Kidney (tissue), 14 donors: ENCODE results near the gene NEDD9. TPM values are rescaled to one million over a fixed set of nuclear protein-coding genes. Genes with fewer than 3 reads are reported as not detected.

Experiments
- DNase-seq, 5 donors: peaks; one replicate each; pipeline ENCODE4 v3.0.0-alpha.2; 2013 to 2020
- FAIRE-seq: peaks from 2 replicates; lab custom pipeline; 2012; peaks lifted over from hg19 to GRCh38; lab: Jason Lieb, UNC
- H3K27ac ChIP-seq, 2 donors: one replicate each; pipeline ENCODE4 v1.7.0; 2013; ENCODE audit warnings: low read depth in 2 of 2, low read length in 2 of 2, inconsistent platforms in 1 of 2
- H3K27me3 ChIP-seq: one replicate; pipeline ENCODE4 v1.7.1; 2013; ENCODE audit warnings: low read length, inconsistent platforms; ENCODE audit not compliant: control insufficient read depth, insufficient read depth
- H3K36me3 ChIP-seq, 3 donors: one replicate each; pipeline versions ENCODE4 v1.7.0 to v1.7.1; 2013; ENCODE audit warnings: low read length in 3 of 3, control low read depth in 1 of 3, inconsistent platforms in 1 of 3; ENCODE audit not compliant: insufficient read depth in 3 of 3, control insufficient read depth in 2 of 3
- H3K4me1 ChIP-seq, 3 donors: one replicate each; pipeline versions ENCODE4 v1.7.0 to v1.7.1; 2013; ENCODE audit warnings: low read length in 3 of 3, inconsistent platforms in 1 of 3, low read depth in 1 of 3; ENCODE audit not compliant: control insufficient read depth in 2 of 3, insufficient read depth in 2 of 3
- H3K4me3 ChIP-seq, 3 donors: one replicate each; pipeline versions ENCODE4 v1.7.0 to v1.8.1; 2013; ENCODE audit warnings: low read length in 3 of 3, control low read depth in 1 of 3, inconsistent platforms in 1 of 3
- H3K9ac ChIP-seq, 3 donors: one replicate each; pipeline versions ENCODE4 v1.7.0 to v1.7.1; 2013; ENCODE audit warnings: low read length in 3 of 3, control low read depth in 1 of 3, inconsistent platforms in 1 of 3
- H3K9me3 ChIP-seq, 3 donors: one replicate each; pipeline versions ENCODE4 v1.7.0 to v1.7.1; 2013; ENCODE audit warnings: low read length in 3 of 3, control low read depth in 1 of 3, inconsistent platforms in 1 of 3; ENCODE audit not compliant: control insufficient read depth in 2 of 3, insufficient read depth in 1 of 3
- intact Hi-C: fragments of 100-400 bp; cut with DNase I; formaldehyde crosslinking; loops from one replicate; pipeline ENCODE4 v1.11.1; 2022
- polyA plus RNA-seq: library from polyadenylated mRNA; stranded (reverse); fragments of 350-450 nt; fragmentation: Illumina TruSeq; extraction: RNeasy Lipid Tissue Mini Kit (QIAGEN cat#74804); gene quantifications from one replicate; pipeline ENCODE4 v1.2.3, GENCODE V29; 2014; ENCODE audit warnings: low read depth, low replicate concordance; ENCODE audit not compliant: insufficient read depth
- total RNA-seq: library from RNA; stranded (reverse); fragmentation: NEBNext Ultra II Directional; extraction: Animal tissue kit (Norgen Biotek cat#: 25700); gene quantifications from one replicate; pipeline ENCODE4 v1.2.1, GENCODE V29; 2021
- TF ChIP-seq, protein P1 (sequence below): IDR thresholded peaks from 3 replicates; pipeline ENCODE4 v1.5.1; 2012; ENCODE audit warnings: mild to moderate bottlenecking, moderate library complexity, borderline replicate concordance; ENCODE audit not compliant: insufficient read depth; ENCODE audit errors: extremely low read depth
- donor health status: control.
- donor health status: control.
- donor health status: control.
- donor health status: control.
- donor health status: control.
- donor health status: DM: yes; HTN: yes; CAD: no.
- donor health status: Normal renal cell carcinoma (clear cell type).

NEDD9 gene
- total and polyA plus RNA-seq, 2 donors from 2014 or later = 19.2 to 101 TPM

GRCh38 chr6:11255610-11256009 lies 23.1 kb upstream of the NEDD9 start:
- Histone ChIP-seq H3K9ac (no peak overlapping the region), H3K9me3 (no peaks in the 10 kb centered on the region), H3K4me1 (peaks cover 17 to 22% (median 20%) of the 10 kb centered on the region in 3 donors), H3K4me3 (no peak overlapping the region), H3K27ac (no peak overlapping the region), H3K36me3 (no peaks in the 10 kb centered on the region), H3K27me3 (no peaks in the 10 kb centered on the region)
- FAIRE-seq (no peak), DNase-seq (no peak)
- intact Hi-C loops = no loop called here
- TF ChIP-seq, protein P1, sequence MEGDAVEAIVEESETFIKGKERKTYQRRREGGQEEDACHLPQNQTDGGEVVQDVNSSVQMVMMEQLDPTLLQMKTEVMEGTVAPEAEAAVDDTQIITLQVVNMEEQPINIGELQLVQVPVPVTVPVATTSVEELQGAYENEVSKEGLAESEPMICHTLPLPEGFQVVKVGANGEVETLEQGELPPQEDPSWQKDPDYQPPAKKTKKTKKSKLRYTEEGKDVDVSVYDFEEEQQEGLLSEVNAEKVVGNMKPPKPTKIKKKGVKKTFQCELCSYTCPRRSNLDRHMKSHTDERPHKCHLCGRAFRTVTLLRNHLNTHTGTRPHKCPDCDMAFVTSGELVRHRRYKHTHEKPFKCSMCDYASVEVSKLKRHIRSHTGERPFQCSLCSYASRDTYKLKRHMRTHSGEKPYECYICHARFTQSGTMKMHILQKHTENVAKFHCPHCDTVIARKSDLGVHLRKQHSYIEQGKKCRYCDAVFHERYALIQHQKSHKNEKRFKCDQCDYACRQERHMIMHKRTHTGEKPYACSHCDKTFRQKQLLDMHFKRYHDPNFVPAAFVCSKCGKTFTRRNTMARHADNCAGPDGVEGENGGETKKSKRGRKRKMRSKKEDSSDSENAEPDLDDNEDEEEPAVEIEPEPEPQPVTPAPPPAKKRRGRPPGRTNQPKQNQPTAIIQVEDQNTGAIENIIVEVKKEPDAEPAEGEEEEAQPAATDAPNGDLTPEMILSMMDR = no peak

DNA sequence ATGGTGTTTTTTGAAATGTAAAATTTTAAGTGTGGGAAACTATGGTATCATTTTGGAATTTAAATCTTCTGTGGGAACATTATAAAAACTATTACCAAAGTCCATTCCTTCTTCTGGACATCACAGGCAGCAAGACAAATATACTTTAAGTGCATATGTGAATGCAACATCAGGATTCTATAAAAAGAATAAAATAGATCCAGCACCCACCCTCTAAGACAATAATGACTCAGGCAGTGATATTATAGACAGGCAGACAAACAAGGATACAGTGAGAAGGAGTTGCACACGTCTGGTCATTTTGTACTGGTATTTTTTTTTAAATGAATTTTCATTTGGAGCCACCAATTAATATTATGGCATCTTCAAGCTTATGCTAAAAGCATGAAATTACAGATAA lies 21.1 kb upstream of the NEDD9 start:
- Histone ChIP-seq H3K9ac (no peak overlapping the region), H3K27me3 (no peaks in the 10 kb centered on the region), H3K36me3 (no peaks in the 10 kb centered on the region), H3K9me3 (peaks cover 0 to 3% (median 2%) of the 10 kb centered on the region in 3 donors), H3K4me3 (no peak overlapping the region), H3K27ac (no peak overlapping the region), H3K4me1 (peaks cover 14 to 24% (median 20%) of the 10 kb centered on the region in 3 donors)
- TF ChIP-seq, protein P1 = no peak
- DNase-seq = no peak
- FAIRE-seq = no peak
- intact Hi-C loops = no loop called here

DNA sequence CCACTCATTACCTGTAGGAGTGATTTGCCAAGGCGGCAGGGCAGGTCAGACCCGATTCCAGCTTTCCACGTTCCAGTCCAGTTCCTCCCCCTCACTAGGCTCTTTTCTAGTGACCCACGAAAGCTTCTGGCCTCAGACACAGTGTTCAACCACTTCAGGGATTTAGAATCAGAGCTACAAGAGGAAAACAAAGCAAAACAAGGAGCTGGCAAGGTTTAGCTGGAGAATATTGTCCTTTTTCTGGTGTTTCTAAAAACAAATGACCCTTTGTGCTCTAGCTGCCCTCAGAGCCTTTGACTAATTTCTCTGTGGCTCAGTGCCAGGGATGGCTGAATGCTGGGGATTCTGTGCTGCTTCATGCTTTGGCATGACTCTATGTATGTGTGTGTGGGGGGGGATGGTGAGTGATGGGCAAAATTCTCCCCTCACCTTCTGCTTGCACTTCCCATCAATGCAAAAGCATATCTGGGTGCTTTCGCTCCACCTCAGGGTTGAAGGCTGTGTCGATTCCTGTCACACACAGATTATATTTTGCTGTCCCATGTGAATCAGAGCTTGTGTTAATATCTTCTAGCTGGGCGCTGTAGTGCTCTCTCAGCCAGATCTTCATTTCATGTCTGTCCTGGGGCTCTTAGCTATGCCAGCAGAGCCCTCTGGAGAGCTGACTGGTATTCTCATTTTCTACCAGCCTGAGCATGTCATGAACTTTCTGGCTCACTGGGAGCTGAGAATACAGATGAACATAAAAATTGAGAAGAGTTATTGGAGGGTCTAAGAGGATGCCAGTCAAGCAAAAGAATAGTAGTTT lies 19.3 kb upstream of the NEDD9 start:
- TF ChIP-seq, protein P1 = no peak
- FAIRE-seq = no peak
- H3K36me3 ChIP-seq = no peaks in the 10 kb centered on the region
- peak in 4 of 5 donors; percentile 53 to 84 (median 77) for DNase-seq
- peaks cover 14 to 23% (median 20%) of the 10 kb centered on the region in 3 donors for H3K4me1 ChIP-seq
- peak overlapping the region in 1 of 3 donors; percentile 14 for H3K4me3 ChIP-seq
- H3K9ac ChIP-seq = peak overlapping the region in 1 of 3 donors; percentile 49
- intact Hi-C loops = no loop called here
- no peaks in the 10 kb centered on the region for H3K27me3 ChIP-seq
- peaks cover 0 to 3% (median 2%) of the 10 kb centered on the region in 3 donors for H3K9me3 ChIP-seq
- H3K27ac ChIP-seq = peak overlapping the region; percentile 80 to 83
